Colonic mucosa (tissue), 4 donors: ENCODE data around the gene CEMIP. TPM values are rescaled to one million over a fixed set of nuclear protein-coding genes. Genes with fewer than 3 reads are reported as not detected.

Source experiments
- DNase-seq: peaks from one replicate; pipeline ENCODE4 v3.0.0-alpha.2; 2020
- H3K27ac ChIP-seq: fragments of 200-600 bp; one replicate; pipeline ENCODE4 v1.8.0; 2021
- H3K27me3 ChIP-seq: fragments of 200-600 bp; one replicate; pipeline ENCODE4 v1.8.0; 2021
- H3K36me3 ChIP-seq: fragments of 200-600 bp; one replicate; pipeline ENCODE4 v1.8.0; 2021
- H3K4me1 ChIP-seq: fragments of 200-600 bp; one replicate; pipeline ENCODE4 v1.8.0; 2021; ENCODE audit warnings: mild to moderate bottlenecking
- H3K4me3 ChIP-seq: fragments of 200-600 bp; one replicate; pipeline ENCODE4 v1.8.0; 2021
- H3K9ac ChIP-seq, 2 donors: one replicate each; pipeline ENCODE4 v1.7.0; 2013; ENCODE audit warnings: control low read depth in 2 of 2, low read depth in 2 of 2, low read length in 2 of 2
- H3K9me3 ChIP-seq: fragments of 200-600 bp; one replicate; pipeline ENCODE4 v1.8.0; 2021
- intact Hi-C: fragments of 100-400 bp; cut with DNase I; formaldehyde crosslinking; loops from one replicate; pipeline ENCODE4 v1.14.1; 2022
- total RNA-seq, 2 donors: library from RNA; stranded (reverse); fragmentation: NEBNext Ultra II Directional in 1 of 2; extraction: Animal tissue kit (Norgen Biotek cat#: 25700) in 1 of 2; gene quantifications; one replicate each; pipeline ENCODE4 v1.2.1, GENCODE V29; 2021
- TF ChIP-seq, protein P1 (sequence below): fragments of 200-600 bp; IDR thresholded peaks from one replicate; pipeline ENCODE4 v1.8.0; 2022; ENCODE audit warnings: antibody characterized with exemption, mild to moderate bottlenecking
- donor health status: healthy.
- donor health status: DM: no; HTN: no; CAD: no.
- donor health status: DM: no; HTN: no; CAD: no.

The CEMIP gene
- total RNA-seq, 2 donors from 2014 or later = 2.1 to 2.9 TPM

DNA sequence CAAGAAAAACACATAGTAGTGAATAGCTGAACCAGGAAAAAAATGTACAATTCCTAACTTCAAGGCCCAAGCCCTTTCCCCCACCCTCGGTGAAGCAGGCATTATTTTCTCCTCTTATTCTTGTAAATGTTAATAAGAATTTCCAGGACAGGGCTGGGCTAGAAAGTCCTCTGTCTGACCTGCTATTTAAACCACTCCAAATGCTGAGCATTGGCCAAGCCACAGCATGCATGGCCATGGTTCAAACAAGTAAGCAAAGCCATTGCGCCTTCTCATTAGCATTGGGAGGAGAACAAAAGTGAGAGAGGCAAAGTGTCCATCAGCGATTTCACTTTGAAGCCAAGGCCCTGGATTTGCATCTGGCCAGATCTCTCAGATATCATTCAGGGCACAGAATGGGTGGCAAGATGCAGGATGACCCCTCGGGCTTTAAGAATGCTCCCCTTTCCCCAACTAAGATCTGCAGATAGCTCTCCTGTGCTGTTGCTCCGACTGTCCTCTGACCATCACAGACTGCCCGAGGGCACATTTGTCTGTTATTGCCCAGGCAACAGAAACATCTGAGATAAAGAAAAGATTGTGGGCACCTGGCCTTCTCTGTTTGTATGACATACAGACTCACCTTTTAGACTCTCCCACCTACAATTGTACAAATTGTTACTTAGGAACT is 46.3 kb downstream of the CEMIP start:
- Histone ChIP-seq H3K4me1 (no peaks in the 10 kb centered on the region), H3K4me3 (no peak overlapping the region), H3K9ac (no peak overlapping the region), H3K27me3 (no peaks in the 10 kb centered on the region), H3K27ac (no peak overlapping the region), H3K9me3 (no peaks in the 10 kb centered on the region), H3K36me3 (no peaks in the 10 kb centered on the region)
- intact Hi-C loops = no loop called here
- DNase-seq = no peak
- TF ChIP-seq, protein P1, sequence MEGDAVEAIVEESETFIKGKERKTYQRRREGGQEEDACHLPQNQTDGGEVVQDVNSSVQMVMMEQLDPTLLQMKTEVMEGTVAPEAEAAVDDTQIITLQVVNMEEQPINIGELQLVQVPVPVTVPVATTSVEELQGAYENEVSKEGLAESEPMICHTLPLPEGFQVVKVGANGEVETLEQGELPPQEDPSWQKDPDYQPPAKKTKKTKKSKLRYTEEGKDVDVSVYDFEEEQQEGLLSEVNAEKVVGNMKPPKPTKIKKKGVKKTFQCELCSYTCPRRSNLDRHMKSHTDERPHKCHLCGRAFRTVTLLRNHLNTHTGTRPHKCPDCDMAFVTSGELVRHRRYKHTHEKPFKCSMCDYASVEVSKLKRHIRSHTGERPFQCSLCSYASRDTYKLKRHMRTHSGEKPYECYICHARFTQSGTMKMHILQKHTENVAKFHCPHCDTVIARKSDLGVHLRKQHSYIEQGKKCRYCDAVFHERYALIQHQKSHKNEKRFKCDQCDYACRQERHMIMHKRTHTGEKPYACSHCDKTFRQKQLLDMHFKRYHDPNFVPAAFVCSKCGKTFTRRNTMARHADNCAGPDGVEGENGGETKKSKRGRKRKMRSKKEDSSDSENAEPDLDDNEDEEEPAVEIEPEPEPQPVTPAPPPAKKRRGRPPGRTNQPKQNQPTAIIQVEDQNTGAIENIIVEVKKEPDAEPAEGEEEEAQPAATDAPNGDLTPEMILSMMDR = no peak

DNA sequence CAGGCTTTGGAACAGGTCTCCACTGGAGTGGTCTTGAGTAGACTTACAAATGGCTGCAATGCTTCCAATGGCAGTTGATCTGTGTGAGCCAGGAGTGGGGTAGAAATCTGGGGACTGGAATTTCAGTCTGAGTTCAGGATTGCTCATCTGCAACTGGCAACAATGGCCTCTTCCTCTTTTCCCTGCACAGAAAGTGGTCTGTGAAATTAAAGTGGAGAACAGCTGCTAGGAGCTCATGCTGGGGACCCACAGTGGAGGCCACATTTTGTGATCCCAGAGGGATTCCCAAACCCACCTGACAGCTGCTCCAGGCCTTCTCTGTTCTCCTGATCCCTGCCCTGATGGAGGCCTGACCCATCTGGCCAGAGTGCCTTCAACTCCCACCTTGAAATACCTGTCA is 49.6 kb downstream of the CEMIP start:
- intact Hi-C loops = no loop called here
- no peak overlapping the region for H3K4me3 ChIP-seq
- H3K4me1 ChIP-seq = no peaks in the 10 kb centered on the region
- no peak overlapping the region for H3K9ac ChIP-seq
- TF ChIP-seq, protein P1 = no peak
- no peaks in the 10 kb centered on the region for H3K9me3 ChIP-seq
- no peak for DNase-seq
- H3K27ac ChIP-seq = no peak overlapping the region
- no peaks in the 10 kb centered on the region for H3K27me3 ChIP-seq
- no peaks in the 10 kb centered on the region for H3K36me3 ChIP-seq

DNA sequence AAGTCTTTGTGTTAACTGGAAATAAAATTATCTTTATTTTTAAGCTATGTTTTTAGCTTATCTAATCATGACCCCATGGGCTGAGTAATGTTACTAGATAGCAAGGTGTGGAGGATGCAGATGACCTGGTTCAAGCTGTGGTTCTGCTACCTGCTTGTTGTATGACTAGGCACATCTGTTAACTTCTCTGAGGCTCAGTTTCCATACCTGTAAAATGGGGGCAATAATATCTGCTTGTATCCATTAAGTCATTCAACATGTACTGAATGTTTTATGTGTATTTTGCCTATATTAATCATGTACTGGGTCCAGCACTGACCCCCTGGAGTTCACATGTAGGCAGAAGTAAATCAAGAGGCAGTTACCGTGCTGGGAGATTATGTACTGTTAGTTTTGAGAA is 51.5 kb downstream of the CEMIP start:
- H3K4me1 ChIP-seq = no peaks in the 10 kb centered on the region
- no peak overlapping the region for H3K4me3 ChIP-seq
- TF ChIP-seq, protein P1 = no peak
- no peak overlapping the region for H3K9ac ChIP-seq
- no peaks in the 10 kb centered on the region for H3K36me3 ChIP-seq
- intact Hi-C loops = no loop called here
- no peaks in the 10 kb centered on the region for H3K9me3 ChIP-seq
- DNase-seq = no peak
- H3K27me3 ChIP-seq = no peaks in the 10 kb centered on the region
- H3K27ac ChIP-seq = no peak overlapping the region

DNA sequence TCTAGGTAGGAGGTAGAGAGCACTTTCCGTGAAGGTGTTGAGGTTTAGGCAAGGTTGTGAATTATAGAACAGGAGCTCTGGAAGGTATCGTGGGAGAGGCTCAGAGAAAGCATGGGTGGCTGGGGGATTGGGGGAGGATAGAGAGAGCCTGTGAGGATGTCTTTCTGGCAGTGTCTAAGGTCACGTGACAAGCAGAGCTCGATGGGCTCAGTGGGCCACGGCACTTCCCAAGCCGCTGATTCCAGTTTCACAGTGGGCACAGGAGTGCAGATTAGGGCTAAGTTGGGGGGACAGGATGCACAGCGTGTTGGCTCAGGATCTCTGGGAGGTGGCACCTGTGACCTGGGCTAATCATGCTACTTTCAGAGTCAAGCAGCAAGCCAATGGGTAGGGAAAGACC is 52.0 kb downstream of the CEMIP start:
- H3K4me3 ChIP-seq = no peak overlapping the region
- H3K36me3 ChIP-seq = no peaks in the 10 kb centered on the region
- intact Hi-C loops = no loop called here
- no peaks in the 10 kb centered on the region for H3K27me3 ChIP-seq
- no peak overlapping the region for H3K27ac ChIP-seq
- DNase-seq = no peak
- TF ChIP-seq, protein P1 = no peak
- no peak overlapping the region for H3K9ac ChIP-seq
- no peaks in the 10 kb centered on the region for H3K4me1 ChIP-seq
- no peaks in the 10 kb centered on the region for H3K9me3 ChIP-seq

DNA sequence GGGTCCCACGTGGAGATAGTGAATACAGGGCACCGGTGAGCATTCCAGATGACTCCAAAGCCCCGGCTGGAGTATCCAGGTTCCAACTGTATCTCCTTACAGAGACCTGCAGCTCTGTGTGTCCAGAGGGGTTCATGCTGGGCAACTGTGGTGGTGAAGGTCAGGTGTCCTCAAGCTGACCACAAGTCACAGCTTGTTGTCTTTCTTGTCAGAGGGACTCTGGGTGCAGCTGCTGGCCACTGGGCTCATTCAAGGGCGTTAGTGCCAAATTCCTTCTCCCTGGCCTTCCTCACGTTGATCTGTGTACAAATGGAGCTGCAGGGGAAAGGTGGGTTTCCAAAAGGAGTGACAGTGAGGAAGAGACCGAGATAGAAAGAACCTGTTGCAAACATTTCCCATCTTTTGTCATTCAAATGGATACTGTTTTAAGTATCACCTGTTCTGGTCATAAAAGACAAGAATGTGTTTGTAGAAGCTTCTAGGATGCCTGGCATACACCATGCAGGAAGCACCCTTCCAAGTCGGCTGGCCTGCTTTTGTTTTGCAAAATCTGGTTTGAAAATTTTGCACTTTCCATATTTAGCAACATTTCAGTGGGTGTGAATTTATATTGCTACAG is 52.5 kb downstream of the CEMIP start:
- intact Hi-C loops = no loop called here
- TF ChIP-seq, protein P1 = no peak
- no peaks in the 10 kb centered on the region for H3K4me1 ChIP-seq
- no peak overlapping the region for H3K9ac ChIP-seq
- H3K9me3 ChIP-seq = no peaks in the 10 kb centered on the region
- H3K4me3 ChIP-seq = no peak overlapping the region
- H3K27ac ChIP-seq = no peak overlapping the region
- DNase-seq = no peak
- H3K27me3 ChIP-seq = no peaks in the 10 kb centered on the region
- H3K36me3 ChIP-seq = no peaks in the 10 kb centered on the region
